ENCODE data around the gene ZNF146. TPM values are rescaled to one million over a fixed set of nuclear protein-coding genes. Genes with fewer than 3 reads are reported as not detected.

Gene ZNF146
- total RNA-seq, 2 experiments from 2014 or later = 102 to 109 TPM

- DNase-seq (no peak), ATAC-seq (no peak)
- Mint-ChIP-seq H3K36me3 (ENCODE audit: low read depth) (no peaks in the 10 kb centered on the region), H3K9me3 (no peaks in the 10 kb centered on the region), H3K4me1 (ENCODE audit: low read depth) (no peaks in the 10 kb centered on the region), H3K4me3 (no peak overlapping the region), H3K27me3 (no peaks in the 10 kb centered on the region), H3K27ac (no peak overlapping the region)
- no peak for TF ChIP-seq CTCF (IDR thresholded peaks at IDR 0.05)
- ChIA-PET POLR2A (no interaction called here), CTCF (no interaction called here)
- intact Hi-C loops (cut with micrococcal nuclease) = no loop called here
These were observed 13.2 kb upstream of the ZNF146 start for GRCh38 chr19:36201684-36202083.

- intact Hi-C loops (cut with micrococcal nuclease) = no loop called here
- no peak for TF ChIP-seq CTCF (IDR thresholded peaks at IDR 0.05)
- CTCF ChIA-PET = no interaction called here
- Mint-ChIP-seq H3K4me3 (no peak overlapping the region), H3K27me3 (no peaks in the 10 kb centered on the region), H3K4me1 (ENCODE audit: low read depth) (no peaks in the 10 kb centered on the region), H3K36me3 (ENCODE audit: low read depth) (no peaks in the 10 kb centered on the region), H3K27ac (no peak overlapping the region), H3K9me3 (no peaks in the 10 kb centered on the region)
- ATAC-seq (no peak), DNase-seq (no peak)
- POLR2A ChIA-PET = no interaction called here
These were observed 11.6 kb upstream of the ZNF146 start for GRCh38 chr19:36203293-36203692.

- H3K27me3 Mint-ChIP-seq = no peaks in the 10 kb centered on the region
- no peak overlapping the region for H3K27ac Mint-ChIP-seq
- CTCF ChIA-PET = interaction anchor here (1.2 kb wide), 1 partner anchor 151 kb away, joined by 3 read pairs; no protein-coding TSS in a partner anchor
- no peaks in the 10 kb centered on the region for H3K36me3 Mint-ChIP-seq (ENCODE audit: low read depth)
- no peak for TF ChIP-seq CTCF (IDR thresholded peaks at IDR 0.05)
- no peaks in the 10 kb centered on the region for H3K4me1 Mint-ChIP-seq (ENCODE audit: low read depth)
- ATAC-seq = no peak
- no peak overlapping the region for H3K4me3 Mint-ChIP-seq
- intact Hi-C loops (cut with micrococcal nuclease) = no loop called here
- H3K9me3 Mint-ChIP-seq = no peaks in the 10 kb centered on the region
- POLR2A ChIA-PET = interaction anchor here (0.7 to 1.0 kb wide), 2 partner anchors 13 to 304 kb away, joined by 3 read pairs; no protein-coding TSS in a partner anchor
- no peak for DNase-seq
These were observed 7.2 kb upstream of the ZNF146 start for GRCh38 chr19:36207605-36208252.

- TF ChIP-seq CTCF (IDR thresholded peaks at IDR 0.05) = no peak
- Mint-ChIP-seq H3K27me3 (no peaks in the 10 kb centered on the region), H3K27ac (no peak overlapping the region), H3K4me1 (ENCODE audit: low read depth) (peaks cover 2% of the 10 kb centered on the region), H3K36me3 (ENCODE audit: low read depth) (no peaks in the 10 kb centered on the region), H3K9me3 (no peaks in the 10 kb centered on the region), H3K4me3 (no peak overlapping the region)
- intact Hi-C loops (cut with micrococcal nuclease) = no loop called here
- DNase-seq = no peak
- ChIA-PET POLR2A (interaction anchor here (0.6 kb wide), 1 partner anchor 82 kb away, joined by 3 read pairs; no protein-coding TSS in a partner anchor), CTCF (no interaction called here)
- no peak for ATAC-seq
These were observed 5.5 kb upstream of the ZNF146 start for GRCh38 chr19:36209372-36209771.

GRCh38 chr19:36210497-36210896 lies 4.4 kb upstream of the ZNF146 start:
- H3K27ac Mint-ChIP-seq = no peak overlapping the region
- no peak for TF ChIP-seq CTCF (IDR thresholded peaks at IDR 0.05)
- DNase-seq (no peak), ATAC-seq (no peak)
- peaks cover 2% of the 10 kb centered on the region for H3K4me1 Mint-ChIP-seq (ENCODE audit: low read depth)
- no peak overlapping the region for H3K4me3 Mint-ChIP-seq
- no peaks in the 10 kb centered on the region for H3K27me3 Mint-ChIP-seq
- ChIA-PET CTCF (no interaction called here), POLR2A (no interaction called here)
- intact Hi-C loops (cut with micrococcal nuclease) = no loop called here
- H3K9me3 Mint-ChIP-seq = no peaks in the 10 kb centered on the region
- no peaks in the 10 kb centered on the region for H3K36me3 Mint-ChIP-seq (ENCODE audit: low read depth)

Data from activated CD8-positive, alpha-beta T cell treated with anti-CD3 and anti-CD28 coated beads for 36 hours (primary cell).